Prostate gland (tissue), 2 donors: ENCODE data around the gene NMNAT3.

ENCODE experiments used
- CTCF ChIP-seq, 4 experiments: fragments of 200-600 bp in 2 of 4; fragments of 450-650 bp in 2 of 4; sonication (generic) in 2 of 4; IDR thresholded peaks; 1 replicate in 3 of 4; 2 replicates in 1 of 4; pipeline ENCODE4 v1.5.1; 2016 to 2019; ENCODE audit warnings: antibody characterized with exemption in 4 of 4, mild to moderate bottlenecking in 2 of 4, moderate library complexity in 2 of 4
- POLR2AphosphoS5 ChIP-seq: sonication (generic); formaldehyde crosslinking; IDR thresholded peaks from one replicate; pipeline ENCODE4 v1.6.1; 2017; ENCODE audit warnings: antibody characterized with exemption

DNA sequence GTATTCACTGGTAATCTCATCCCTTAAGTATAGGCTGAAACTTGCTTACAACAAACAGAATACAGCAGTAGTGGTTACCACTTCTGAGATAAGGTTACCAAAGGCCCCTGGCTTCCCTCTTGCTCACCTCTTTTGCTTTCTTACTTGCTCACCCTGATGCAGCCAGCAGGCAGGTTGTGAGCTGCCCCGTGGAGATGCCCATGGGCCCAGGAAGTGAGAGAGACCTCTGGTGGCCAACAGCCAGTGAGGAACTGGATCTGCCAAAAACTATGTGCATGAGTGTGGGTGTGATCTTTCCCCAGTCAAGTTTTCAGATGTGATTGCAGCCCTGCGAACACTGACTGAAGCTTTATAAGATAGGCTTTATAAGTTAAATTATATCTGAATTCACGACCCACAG lies 48.7 kb downstream of the NMNAT3 start:
- no peak for TF ChIP-seq POLR2AphosphoS5
- TF ChIP-seq CTCF (IDR thresholded peaks at IDR 0.05): no peak
